ENCODE results near the gene RAPGEF4.

Gene RAPGEF4

GRCh38 chr2:172904236-172904635 lies 168.6 kb downstream of the RAPGEF4 start:
- Histone ChIP-seq H3K36me3 (ENCODE audit: control insufficient read depth in 2 of 2, insufficient read depth in 2 of 2, low read length in 2 of 2) (no peaks in the 10 kb centered on the region), H3K9me3 (ENCODE audit: control insufficient read depth in 2 of 2, low read length in 2 of 2) (no peaks in the 10 kb centered on the region)

GRCh38 chr2:172905937-172906811 lies 170.5 kb downstream of the RAPGEF4 start:
- no peak overlapping the region for H3K4me3 ChIP-seq (ENCODE audit: low read length in 2 of 2)
- H3K4me1 ChIP-seq (ENCODE audit: control insufficient read depth, insufficient read depth, low read length): no peaks in the 10 kb centered on the region
- H3K9me3 ChIP-seq (ENCODE audit: control insufficient read depth in 2 of 2, low read length in 2 of 2): no peaks in the 10 kb centered on the region
- H3K36me3 ChIP-seq (ENCODE audit: control insufficient read depth in 2 of 2, insufficient read depth in 2 of 2, low read length in 2 of 2): no peaks in the 10 kb centered on the region
- no peak overlapping the region for H3K9ac ChIP-seq (ENCODE audit: low read length in 2 of 2)
- no peak overlapping the region for H3K27ac ChIP-seq (ENCODE audit: low read length)
- H3K27me3 ChIP-seq (ENCODE audit: control insufficient read depth in 1 of 2, insufficient read depth in 2 of 2, low read length in 2 of 2): no peaks in the 10 kb centered on the region

More at GRCh38 chr2:172904236-172904635, 168.6 kb downstream of the RAPGEF4 start:
- Histone ChIP-seq H3K4me3 (ENCODE audit: low read length in 2 of 2) (no peak overlapping the region), H3K4me1 (ENCODE audit: control insufficient read depth, insufficient read depth, low read length) (no peaks in the 10 kb centered on the region), H3K27me3 (ENCODE audit: control insufficient read depth in 1 of 2, insufficient read depth in 2 of 2, low read length in 2 of 2) (no peaks in the 10 kb centered on the region), H3K27ac (ENCODE audit: low read length) (no peak overlapping the region), H3K9ac (ENCODE audit: low read length in 2 of 2) (no peak overlapping the region)

- no peak overlapping the region for H3K27ac ChIP-seq (ENCODE audit: low read length)
- H3K9ac ChIP-seq (ENCODE audit: low read length in 2 of 2): no peak overlapping the region
- H3K4me1 ChIP-seq (ENCODE audit: control insufficient read depth, insufficient read depth, low read length): no peaks in the 10 kb centered on the region
- no peaks in the 10 kb centered on the region for H3K36me3 ChIP-seq (ENCODE audit: control insufficient read depth in 2 of 2, insufficient read depth in 2 of 2, low read length in 2 of 2)
- no peaks in the 10 kb centered on the region for H3K27me3 ChIP-seq (ENCODE audit: control insufficient read depth in 1 of 2, insufficient read depth in 2 of 2, low read length in 2 of 2)
- no peak overlapping the region for H3K4me3 ChIP-seq (ENCODE audit: low read length in 2 of 2)
- H3K9me3 ChIP-seq (ENCODE audit: control insufficient read depth in 2 of 2, low read length in 2 of 2): no peaks in the 10 kb centered on the region
These were observed 172.6 kb downstream of the RAPGEF4 start for GRCh38 chr2:172908275-172908674.

- Histone ChIP-seq H3K27me3 (ENCODE audit: control insufficient read depth in 1 of 2, insufficient read depth in 2 of 2, low read length in 2 of 2) (no peaks in the 10 kb centered on the region), H3K4me1 (ENCODE audit: control insufficient read depth, insufficient read depth, low read length) (no peaks in the 10 kb centered on the region), H3K27ac (ENCODE audit: low read length) (no peak overlapping the region), H3K9ac (ENCODE audit: low read length in 2 of 2) (no peak overlapping the region), H3K36me3 (ENCODE audit: control insufficient read depth in 2 of 2, insufficient read depth in 2 of 2, low read length in 2 of 2) (no peaks in the 10 kb centered on the region), H3K4me3 (ENCODE audit: low read length in 2 of 2) (no peak overlapping the region), H3K9me3 (ENCODE audit: control insufficient read depth in 2 of 2, low read length in 2 of 2) (no peaks in the 10 kb centered on the region)
These were observed 173.8 kb downstream of the RAPGEF4 start for GRCh38 chr2:172909454-172909853.

DNA sequence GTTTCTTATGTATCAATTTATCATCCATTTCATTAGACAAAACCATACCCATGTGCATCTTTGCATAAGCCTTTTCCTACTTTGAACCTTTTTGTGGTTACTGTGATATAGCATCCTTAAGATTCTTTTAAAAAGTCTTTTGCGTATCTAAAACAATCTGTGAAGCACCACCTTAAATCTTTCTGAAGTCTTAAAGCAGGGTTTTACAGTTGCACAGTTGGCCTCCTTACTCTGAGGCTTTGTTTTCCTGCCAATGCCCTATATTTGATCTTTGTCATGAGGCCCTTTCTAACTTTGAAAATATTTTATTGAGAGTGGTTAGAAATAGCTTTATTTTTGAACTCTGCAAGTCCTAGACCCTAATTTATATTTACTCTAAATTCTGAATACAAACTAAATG lies 176.6 kb downstream of the RAPGEF4 start:
- no peaks in the 10 kb centered on the region for H3K9me3 ChIP-seq (ENCODE audit: control insufficient read depth in 2 of 2, low read length in 2 of 2)
- H3K4me3 ChIP-seq (ENCODE audit: low read length in 2 of 2): no peak overlapping the region
- H3K9ac ChIP-seq (ENCODE audit: low read length in 2 of 2): no peak overlapping the region
- no peaks in the 10 kb centered on the region for H3K27me3 ChIP-seq (ENCODE audit: control insufficient read depth in 1 of 2, insufficient read depth in 2 of 2, low read length in 2 of 2)
- no peaks in the 10 kb centered on the region for H3K4me1 ChIP-seq (ENCODE audit: control insufficient read depth, insufficient read depth, low read length)
- H3K36me3 ChIP-seq (ENCODE audit: control insufficient read depth in 2 of 2, insufficient read depth in 2 of 2, low read length in 2 of 2): no peaks in the 10 kb centered on the region
- H3K27ac ChIP-seq (ENCODE audit: low read length): no peak overlapping the region

GRCh38 chr2:172914341-172915008 lies 178.8 kb downstream of the RAPGEF4 start:
- H3K9ac ChIP-seq (ENCODE audit: low read length in 2 of 2): no peak overlapping the region
- H3K36me3 ChIP-seq (ENCODE audit: control insufficient read depth in 2 of 2, insufficient read depth in 2 of 2, low read length in 2 of 2): no peaks in the 10 kb centered on the region
- H3K27me3 ChIP-seq (ENCODE audit: control insufficient read depth in 1 of 2, insufficient read depth in 2 of 2, low read length in 2 of 2): no peaks in the 10 kb centered on the region
- no peak overlapping the region for H3K4me3 ChIP-seq (ENCODE audit: low read length in 2 of 2)
- H3K4me1 ChIP-seq (ENCODE audit: control insufficient read depth, insufficient read depth, low read length): no peaks in the 10 kb centered on the region
- H3K27ac ChIP-seq (ENCODE audit: low read length): no peak overlapping the region
- H3K9me3 ChIP-seq (ENCODE audit: control insufficient read depth in 2 of 2, low read length in 2 of 2): no peaks in the 10 kb centered on the region

- no peaks in the 10 kb centered on the region for H3K4me1 ChIP-seq (ENCODE audit: control insufficient read depth, insufficient read depth, low read length)
- no peak overlapping the region for H3K27ac ChIP-seq (ENCODE audit: low read length)
- H3K9ac ChIP-seq (ENCODE audit: low read length in 2 of 2): no peak overlapping the region
- no peak overlapping the region for H3K4me3 ChIP-seq (ENCODE audit: low read length in 2 of 2)
- peaks cover 0 to 5% of the 10 kb centered on the region in 2 donors for H3K27me3 ChIP-seq (ENCODE audit: control insufficient read depth in 1 of 2, insufficient read depth in 2 of 2, low read length in 2 of 2)
- no peaks in the 10 kb centered on the region for H3K36me3 ChIP-seq (ENCODE audit: control insufficient read depth in 2 of 2, insufficient read depth in 2 of 2, low read length in 2 of 2)
- H3K9me3 ChIP-seq (ENCODE audit: control insufficient read depth in 2 of 2, low read length in 2 of 2): no peaks in the 10 kb centered on the region
These were observed 182.1 kb downstream of the RAPGEF4 start for GRCh38 chr2:172917716-172918115.

- no peak overlapping the region for H3K4me3 ChIP-seq (ENCODE audit: low read length in 2 of 2)
- no peak overlapping the region for H3K9ac ChIP-seq (ENCODE audit: low read length in 2 of 2)
- no peaks in the 10 kb centered on the region for H3K9me3 ChIP-seq (ENCODE audit: control insufficient read depth in 2 of 2, low read length in 2 of 2)
- H3K36me3 ChIP-seq (ENCODE audit: control insufficient read depth in 2 of 2, insufficient read depth in 2 of 2, low read length in 2 of 2): no peaks in the 10 kb centered on the region
- H3K27me3 ChIP-seq (ENCODE audit: control insufficient read depth in 1 of 2, insufficient read depth in 2 of 2, low read length in 2 of 2): peaks cover 0 to 5% of the 10 kb centered on the region in 2 donors
- H3K4me1 ChIP-seq (ENCODE audit: control insufficient read depth, insufficient read depth, low read length): no peaks in the 10 kb centered on the region
- no peak overlapping the region for H3K27ac ChIP-seq (ENCODE audit: low read length)
These were observed 184.1 kb downstream of the RAPGEF4 start for GRCh38 chr2:172919732-172920131.

DNA sequence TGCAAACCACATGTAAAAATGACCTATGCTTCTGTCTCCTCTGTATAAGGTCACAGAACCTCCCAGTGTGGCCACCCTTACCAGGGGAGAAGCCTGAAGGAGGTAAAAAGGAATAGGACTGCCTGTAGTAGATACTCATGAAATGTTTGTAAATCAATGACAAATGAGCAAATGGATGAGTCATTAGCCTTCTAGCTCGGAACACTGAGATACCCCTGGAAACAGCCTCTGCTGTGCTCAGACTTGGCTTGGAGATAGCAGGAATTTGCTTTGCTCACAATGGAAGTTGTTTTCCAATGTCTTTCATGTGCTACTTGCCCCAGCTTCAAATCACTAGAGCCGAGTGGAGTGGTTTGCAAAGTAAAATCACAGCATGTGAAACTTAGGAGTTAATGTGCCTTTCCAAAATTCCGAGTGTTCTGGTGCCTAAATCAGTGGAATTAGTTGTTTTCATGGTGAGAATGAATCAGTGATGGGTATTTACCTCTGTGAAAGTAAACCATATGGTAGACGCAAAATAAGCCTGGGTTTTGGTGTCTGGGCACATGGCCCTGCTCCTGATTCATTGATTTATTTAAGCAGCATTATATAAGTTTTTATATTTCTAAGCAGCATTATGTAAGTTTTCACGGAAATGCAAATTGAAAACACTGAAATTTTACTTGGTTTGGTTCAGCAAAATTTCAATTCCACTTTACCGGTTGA lies 186.0 kb downstream of the RAPGEF4 start:
- H3K4me1 ChIP-seq (ENCODE audit: control insufficient read depth, insufficient read depth, low read length): no peaks in the 10 kb centered on the region
- H3K36me3 ChIP-seq (ENCODE audit: control insufficient read depth in 2 of 2, insufficient read depth in 2 of 2, low read length in 2 of 2): no peaks in the 10 kb centered on the region
- H3K27ac ChIP-seq (ENCODE audit: low read length): no peak overlapping the region
- peaks cover 0 to 5% of the 10 kb centered on the region in 2 donors for H3K27me3 ChIP-seq (ENCODE audit: control insufficient read depth in 1 of 2, insufficient read depth in 2 of 2, low read length in 2 of 2)
- H3K4me3 ChIP-seq (ENCODE audit: low read length in 2 of 2): no peak overlapping the region
- H3K9ac ChIP-seq (ENCODE audit: low read length in 2 of 2): no peak overlapping the region
- no peaks in the 10 kb centered on the region for H3K9me3 ChIP-seq (ENCODE audit: control insufficient read depth in 2 of 2, low read length in 2 of 2)

- no peaks in the 10 kb centered on the region for H3K4me1 ChIP-seq (ENCODE audit: control insufficient read depth, insufficient read depth, low read length)
- H3K9me3 ChIP-seq (ENCODE audit: control insufficient read depth in 2 of 2, low read length in 2 of 2): no peaks in the 10 kb centered on the region
- no peak overlapping the region for H3K4me3 ChIP-seq (ENCODE audit: low read length in 2 of 2)
- no peaks in the 10 kb centered on the region for H3K36me3 ChIP-seq (ENCODE audit: control insufficient read depth in 2 of 2, insufficient read depth in 2 of 2, low read length in 2 of 2)
- H3K9ac ChIP-seq (ENCODE audit: low read length in 2 of 2): no peak overlapping the region
- no peak overlapping the region for H3K27ac ChIP-seq (ENCODE audit: low read length)
- H3K27me3 ChIP-seq (ENCODE audit: control insufficient read depth in 1 of 2, insufficient read depth in 2 of 2, low read length in 2 of 2): peaks cover 0 to 5% of the 10 kb centered on the region in 2 donors
These were observed 186.7 kb downstream of the RAPGEF4 start for GRCh38 chr2:172922306-172922705.

All from stomach smooth muscle (tissue), 2 donors.